Fibroblast of peridontal ligament (primary cell): ENCODE data around the gene NOP16.

ENCODE experiments used
- DNase-seq: peaks from one replicate; pipeline ENCODE4 v3.0.0-alpha.2; 2010; ENCODE audit errors: extremely low read depth

Gene NOP16

DNA sequence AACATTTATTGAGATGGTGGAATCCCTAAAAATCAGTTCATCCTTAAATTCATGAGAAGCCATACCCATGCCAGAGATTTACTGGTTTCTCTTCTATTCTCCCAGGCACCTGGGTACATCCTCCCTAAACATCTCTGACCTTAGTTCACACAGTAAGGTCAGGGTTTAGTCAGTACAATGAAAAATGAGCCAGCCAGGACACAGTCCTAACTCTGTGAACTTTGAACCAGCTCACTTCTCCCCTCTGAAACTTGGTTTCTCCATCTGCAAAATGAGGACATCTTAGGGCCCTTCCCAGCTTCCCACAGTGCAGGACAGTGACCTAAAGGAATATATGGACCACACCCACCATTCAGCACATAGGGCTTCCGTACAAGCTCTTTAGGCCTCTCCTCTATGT is 1.9 kb downstream of the NOP16 start:
- DNase-seq: no peak

DNA sequence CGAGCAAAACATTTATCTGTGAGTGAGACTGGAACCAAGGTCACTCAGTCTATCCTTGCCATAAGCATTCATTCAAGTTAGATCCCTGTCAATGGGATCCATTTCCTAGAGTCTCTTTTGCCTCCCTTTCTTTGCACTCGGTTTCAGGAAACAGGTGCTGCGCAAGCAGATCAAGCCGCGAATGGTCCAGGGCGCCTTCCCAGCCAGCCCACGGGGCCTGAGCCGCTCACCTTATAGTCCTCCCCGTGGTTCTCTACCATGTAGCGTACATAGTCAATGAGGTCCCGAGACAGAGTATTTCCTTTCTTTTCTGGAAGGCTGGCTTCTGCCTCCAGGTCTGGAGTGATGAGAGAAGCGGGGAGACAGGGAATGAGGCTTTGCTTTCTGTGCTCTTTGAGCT is 3.4 kb downstream of the NOP16 start:
- no peak for DNase-seq

DNA sequence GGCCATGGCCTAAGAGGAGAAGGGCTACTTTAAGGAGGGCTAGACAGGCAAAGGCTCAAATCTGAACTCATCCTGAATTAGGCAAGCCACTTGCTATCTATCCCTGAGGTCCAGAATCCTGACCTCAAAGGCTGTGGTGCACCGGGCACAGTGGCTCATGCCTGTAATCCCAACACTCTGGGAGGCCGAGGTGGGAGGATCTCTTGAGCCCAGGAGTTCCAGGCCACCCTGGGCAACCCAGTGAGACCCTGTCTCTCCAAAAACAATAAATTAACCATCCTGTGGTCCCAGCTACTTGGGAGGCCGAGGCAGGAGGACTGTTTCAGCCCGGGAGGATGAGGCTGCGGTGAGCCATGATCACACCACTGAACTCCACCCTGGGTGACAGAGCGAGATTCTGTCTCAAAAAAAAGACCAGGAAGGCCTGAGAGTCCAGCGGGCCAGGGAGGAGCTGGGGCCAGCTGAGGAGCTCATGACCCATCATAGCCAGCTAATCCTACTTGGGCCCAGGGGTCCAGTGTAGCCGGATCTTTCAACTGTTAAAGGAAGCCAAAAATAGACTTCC is 4.0 kb downstream of the NOP16 start:
- DNase-seq: no peak

DNA sequence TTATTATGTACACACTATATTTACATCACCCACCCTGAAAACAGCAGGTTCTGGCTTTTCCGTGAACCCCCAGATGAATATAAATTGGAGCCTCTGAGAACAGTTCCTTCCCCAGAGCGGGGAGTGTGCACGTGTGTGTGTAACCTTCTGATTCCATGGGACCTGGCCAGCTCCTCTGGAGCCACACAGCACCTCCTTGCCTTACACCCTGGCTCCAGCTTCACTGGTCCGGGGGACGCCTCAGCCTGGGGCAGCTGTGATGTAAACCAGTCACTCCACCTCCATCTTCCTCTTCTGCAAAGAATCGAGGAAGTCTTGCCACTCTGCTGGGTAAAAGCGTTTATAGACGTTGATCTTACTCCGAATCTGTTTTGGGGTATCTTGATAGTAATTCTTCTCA is 4.4 kb downstream of the NOP16 start:
- no peak for DNase-seq

DNA sequence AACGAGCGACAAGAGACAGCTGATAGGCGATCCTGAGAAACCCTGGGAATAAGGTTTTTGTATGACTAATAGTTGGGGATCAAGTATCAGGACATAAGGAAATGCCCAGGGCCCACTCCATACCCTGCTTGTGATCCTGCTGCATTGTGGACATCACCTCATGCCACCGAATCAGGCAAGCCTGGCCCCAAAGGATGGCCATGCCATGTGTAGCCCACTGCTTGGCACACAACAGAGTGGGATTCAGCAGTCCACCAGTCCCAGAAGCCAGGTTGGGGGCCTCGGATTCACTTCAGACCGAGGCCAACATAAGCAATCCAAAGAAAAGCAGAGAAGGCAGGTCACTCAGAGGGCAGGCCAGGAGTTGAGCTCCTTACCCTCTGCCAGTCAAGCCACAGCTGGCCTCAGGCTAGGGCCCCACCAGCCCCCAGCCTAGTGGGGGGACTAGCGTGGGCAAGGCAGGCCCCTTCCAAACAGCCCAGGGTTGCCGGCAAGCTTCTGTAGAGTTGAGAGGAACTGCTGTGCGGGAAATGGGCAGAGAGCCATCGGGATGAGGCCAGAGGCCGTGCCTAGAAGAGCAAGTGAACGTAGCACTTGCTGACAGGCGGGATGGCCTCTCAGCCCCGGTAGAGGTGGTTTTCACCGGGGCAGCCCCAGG is 5.0 kb downstream of the NOP16 start:
- DNase-seq: no peak

DNA sequence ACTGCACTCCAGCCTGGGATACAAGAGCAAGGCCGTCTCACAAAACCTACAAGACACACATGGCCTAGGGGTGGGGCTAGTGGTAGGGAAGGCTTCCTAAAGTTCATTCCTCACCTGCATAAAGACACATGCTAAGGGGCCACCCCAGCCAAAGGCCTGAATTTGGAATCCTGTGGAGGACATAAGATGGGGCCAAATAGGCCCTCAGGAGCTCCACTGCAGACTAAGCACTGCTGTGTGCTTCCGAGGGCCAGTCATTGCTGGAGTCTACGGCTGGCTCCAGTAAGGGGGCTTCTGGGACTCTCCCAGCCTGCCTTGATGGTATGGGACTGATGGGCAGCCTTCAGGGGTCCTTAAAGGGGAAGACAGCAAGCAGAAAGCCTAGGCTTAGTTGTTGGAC is 5.7 kb downstream of the NOP16 start:
- DNase-seq: no peak

DNA sequence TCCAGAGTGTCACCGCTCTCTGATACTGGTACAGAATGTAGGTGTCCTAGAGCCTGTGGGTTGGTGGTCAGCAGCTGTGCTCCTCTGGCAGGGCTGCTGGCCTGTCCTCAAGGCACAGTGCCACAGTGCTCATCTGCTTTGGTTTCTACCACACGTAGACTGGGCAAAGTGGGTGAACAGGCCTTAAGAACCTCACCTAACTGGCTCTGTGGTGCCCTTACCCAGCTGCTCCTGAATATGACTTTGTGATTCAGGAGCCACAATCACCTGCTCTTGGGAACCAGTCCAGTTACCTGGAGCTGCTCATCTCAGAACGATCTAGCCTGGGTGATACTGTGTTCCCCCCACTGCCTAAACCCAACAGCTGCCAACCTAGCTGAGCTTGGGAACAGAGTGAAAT is 6.4 kb downstream of the NOP16 start:
- no peak for DNase-seq

DNA sequence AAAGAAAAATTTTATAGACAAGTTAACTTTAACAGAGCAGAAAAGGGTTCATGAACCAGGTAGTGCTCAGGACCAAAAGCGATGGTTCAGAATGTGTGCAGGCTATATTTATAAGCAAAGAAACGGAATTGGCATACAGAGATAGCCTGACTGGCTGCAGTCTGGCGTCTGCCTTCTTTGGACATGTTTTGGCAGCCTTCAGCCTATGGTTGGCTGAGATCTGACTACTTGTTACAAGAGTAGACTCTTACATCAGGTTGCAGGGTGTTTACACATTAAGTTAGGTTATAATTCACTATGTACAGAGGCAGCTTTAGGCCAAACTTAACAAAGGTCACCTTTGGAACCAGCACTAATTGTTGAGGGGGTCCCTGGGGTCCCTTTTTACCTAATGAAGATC is 7.0 kb downstream of the NOP16 start:
- peak; percentile 38 for DNase-seq

DNA sequence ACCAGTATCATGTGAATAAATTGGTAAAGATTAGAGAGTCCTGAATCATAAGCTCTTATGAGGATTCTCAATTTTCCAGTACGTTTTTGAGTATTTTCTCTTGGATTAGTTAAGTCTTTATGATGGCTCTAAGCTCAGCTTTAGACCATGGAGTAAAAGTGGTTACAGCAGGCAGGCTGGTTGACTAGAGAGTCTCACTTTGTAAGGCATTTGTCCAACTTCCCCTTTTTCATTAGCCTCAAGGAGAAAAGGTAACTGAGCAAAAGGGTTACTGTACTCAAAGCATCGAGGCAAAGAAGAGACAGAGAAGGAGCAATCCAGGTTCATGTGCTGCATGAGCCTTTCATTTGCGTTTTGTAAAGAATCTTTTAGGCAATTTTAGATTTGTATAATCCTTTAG is 8.5 kb downstream of the NOP16 start:
- no peak for DNase-seq

DNA sequence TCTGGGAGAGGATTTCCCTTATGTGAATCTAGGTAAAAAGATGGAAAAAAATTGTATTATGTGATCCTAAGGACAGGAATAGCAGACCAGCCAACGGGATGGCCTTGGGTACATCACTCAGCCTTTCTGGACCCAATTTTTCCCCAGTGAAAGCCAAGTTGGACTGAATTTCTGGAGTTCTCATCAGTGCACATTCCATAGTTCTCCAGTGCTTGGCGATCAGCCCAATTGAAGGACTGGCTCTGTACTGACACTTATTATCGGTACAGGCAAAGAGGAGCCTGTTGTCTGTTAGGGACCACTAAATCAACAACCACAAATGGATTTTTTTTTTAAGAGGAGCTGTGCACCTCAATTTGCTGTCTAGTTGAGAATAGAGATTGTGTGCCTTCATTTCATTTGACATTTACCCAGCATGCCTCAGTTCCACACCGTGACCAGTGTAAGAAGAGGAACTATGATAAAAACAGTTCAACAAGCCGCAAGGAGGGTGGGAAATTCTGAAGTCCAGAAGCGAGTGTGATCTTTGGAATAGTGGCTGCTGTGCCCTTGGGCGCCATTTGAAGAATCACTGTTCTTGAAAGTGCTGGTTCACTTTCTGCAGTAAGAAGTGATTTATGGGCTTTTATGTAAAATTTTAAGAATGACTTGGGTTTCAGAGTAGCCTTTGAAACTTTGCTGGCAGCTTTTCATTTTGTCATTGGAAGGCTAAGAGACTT is 15.1 kb downstream of the NOP16 start:
- DNase-seq: peak; percentile 31

DNA sequence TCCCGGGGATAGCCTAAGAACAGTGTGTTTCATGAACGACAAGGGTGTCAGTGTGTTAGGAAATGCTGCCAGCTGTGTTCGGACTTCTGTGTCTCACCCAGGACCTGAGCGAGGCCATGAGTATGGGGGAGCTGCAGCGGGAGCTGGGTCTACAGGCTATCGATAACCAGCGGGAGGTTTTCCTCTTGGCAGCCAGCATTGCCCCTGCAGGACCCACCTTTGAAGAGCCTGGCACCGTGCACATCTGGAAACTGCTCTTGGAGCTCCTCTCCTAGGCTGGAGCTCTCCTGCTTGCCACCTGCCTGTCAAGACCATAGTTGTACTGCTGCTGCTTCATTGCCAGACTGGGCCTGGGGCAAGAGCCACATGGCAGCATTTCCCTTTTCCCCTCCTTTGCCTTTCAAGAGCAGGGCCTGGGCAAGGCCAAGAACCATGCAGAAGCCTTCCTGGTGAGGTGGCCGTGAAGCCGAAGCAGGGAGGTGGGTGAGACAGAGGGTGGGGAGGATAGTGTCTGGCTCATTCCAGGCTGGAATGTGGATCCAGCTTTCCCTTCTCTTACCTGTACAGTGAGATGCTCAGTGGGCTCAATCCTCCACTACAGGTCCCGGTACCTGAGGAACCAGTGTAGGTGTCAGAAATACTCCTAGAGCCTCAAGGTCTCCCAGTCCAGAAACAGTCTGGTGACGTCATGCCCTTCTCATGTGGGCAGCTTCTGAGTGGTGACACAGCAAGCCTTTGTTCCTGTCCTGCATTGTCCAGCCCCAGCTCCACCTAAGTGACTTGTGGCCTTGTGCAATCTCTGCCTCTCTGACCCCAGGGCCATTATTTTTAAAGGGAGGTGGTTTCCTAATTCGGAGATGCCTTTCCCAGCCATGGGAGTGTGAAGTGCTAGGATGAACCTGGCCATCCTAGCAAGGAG is 16.5 kb downstream of the NOP16 start:
- DNase-seq: no peak

DNA sequence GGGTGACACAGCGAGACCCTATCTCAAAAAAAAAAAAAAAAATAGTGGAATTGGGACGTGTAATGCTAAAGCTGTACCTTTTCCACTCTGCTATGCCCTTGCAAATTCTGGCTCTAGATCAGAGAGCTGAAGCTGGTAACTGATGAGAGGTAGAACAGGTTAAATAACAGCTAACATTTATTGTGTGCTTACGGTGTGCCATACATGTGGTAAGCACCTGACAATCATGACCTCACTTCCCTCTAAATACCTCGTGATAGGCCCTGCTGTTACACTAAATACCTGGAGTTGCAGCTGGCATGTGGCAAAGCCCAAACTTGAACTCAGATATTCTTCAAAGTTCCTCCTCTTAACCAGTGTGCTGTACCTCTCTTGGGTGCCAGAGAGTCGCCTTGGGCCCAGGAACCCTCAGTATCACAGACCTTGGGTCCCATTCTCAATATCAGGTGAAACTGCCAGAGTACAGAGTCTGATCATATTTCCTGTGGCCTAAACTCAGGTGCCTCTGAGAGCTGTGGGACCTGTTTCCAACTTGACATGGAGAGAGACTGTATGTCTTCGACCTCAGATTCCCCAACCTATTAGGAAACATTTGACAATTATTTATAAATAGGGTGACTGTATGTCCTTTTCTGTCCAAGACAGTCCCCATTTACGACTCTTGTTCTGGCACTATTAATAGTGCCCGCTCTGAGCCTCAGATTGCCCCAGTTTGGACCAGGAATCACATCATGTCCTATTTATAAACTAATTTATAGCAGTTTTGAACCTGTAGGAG is 18.3 kb downstream of the NOP16 start:
- no peak for DNase-seq

DNA sequence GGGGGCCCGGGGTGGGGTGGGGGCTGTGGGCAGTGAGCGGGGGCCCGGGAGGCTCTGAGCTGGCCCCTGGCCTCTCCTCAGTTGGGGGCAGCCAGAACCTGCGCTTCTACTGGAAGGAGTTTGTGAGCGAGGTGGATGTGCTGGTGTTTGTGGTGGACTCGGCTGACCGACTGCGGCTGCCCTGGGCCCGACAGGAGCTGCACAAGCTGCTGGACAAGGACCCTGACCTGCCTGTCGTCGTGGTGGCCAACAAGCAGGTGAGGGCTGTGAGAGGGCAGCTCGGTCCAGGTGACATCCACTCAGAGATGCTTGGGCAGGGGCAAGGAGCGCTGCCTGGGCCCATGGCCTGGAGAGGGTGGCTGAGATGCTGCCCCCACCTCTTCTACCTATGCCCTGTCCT is 19.7 kb downstream of the NOP16 start:
- no peak for DNase-seq

DNA sequence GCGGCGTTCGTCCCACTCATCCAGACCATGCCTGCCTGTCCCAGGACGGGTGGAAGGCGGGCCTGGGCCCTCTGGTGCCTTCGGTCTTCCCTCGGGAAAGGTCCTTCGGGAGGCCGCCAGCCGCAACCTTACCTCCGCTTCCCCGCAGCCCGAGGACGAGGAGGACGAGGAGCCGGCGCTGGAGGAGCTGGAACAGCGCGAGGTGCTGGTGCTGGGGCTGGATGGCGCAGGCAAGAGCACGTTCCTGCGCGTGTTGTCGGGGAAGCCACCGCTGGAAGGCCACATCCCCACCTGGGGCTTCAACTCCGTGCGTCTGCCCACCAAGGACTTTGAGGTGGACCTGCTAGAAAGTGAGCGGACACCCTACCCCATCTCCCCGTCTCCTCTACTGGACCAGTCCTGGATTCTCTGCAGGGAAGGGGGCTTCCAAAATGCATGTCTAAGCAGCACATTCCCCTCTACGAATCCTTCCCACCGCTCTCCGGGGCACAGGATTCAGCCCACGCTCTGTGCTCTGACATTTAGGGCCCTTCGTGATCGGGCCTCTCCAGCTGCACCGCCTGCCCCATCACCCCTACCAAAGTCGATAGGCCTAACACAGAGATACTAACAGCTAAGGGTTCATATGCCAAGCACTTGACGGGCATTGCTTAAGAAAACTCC is 22.0 kb downstream of the NOP16 start:
- DNase-seq: no peak

DNA sequence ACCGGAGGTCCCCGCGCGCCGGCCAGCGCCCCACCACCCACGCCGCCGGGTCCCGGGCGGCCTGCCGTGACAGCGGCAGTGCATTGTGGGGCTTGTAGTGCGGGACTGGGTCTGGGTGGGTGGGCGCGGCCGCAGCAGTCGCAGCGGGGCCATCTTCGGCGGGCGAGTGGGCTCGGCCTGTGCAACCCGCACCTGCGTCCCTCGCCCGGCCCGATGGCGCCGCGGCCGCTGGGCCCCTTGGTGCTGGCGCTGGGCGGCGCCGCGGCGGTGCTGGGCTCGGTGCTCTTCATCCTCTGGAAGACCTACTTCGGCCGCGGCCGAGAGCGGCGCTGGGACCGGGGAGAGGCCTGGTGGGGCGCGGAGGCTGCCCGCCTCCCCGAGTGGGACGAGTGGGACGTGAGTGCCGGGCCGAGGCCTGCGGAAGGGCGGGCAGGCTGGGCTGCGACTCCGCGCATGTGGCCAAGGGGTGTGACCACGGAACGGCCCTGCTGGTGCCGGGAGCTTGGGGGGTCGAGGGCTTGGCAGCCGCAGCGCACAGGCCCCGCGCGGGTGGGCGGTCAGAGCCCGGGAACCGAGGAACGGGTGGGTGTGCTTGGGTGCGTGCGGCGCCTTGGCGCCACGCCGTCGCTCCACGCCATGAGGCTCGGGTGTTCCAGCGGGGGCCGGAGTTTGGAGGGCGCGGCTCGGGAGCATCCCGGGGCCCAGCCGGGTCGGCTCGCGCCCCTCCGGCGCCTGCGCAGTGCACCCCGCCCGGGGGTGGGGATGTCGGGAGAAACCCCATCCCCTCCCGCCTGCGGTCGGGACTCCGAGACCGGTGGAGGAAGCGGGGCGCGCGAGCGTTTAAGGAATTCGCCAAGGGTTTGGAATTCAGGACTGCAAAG is 22.8 kb downstream of the NOP16 start, which contains the start of gene ARL10:
TSS of gene ARL10 (plus strand) at position 137 of the 881 bp plus-strand sequence. CDS start at position 214, 77 bp downstream.
- DNase-seq: peak; percentile 47

DNA sequence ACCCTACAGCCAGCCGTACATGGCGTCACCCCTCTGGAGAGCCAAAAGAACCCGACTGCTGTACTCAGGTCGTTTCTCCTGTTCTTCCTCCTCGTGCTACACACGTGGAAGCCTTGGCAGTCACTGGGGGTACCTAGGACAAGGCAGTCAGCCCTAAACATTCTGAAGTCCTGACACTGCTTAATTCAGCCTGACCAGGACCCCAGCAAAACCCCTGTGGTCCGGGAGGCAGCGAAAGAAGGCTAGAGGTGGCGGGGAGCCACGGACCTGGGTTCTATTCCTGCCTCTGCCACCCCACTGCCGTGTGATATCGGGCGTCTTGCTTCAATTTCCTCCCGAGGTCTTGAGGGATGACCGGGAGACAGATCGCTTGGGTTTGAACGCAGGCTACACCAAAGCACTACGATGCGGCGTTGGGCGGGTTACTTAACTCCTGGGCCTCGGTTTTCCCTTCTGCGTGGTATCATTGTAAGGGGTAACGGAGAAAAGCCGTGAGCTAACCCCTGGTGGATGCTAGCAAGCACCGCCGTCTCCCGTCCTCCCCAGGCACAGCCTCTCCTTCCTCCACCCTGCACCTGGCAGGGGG is 23.5 kb downstream of the NOP16 start:
- DNase-seq: peak; percentile 14

DNA sequence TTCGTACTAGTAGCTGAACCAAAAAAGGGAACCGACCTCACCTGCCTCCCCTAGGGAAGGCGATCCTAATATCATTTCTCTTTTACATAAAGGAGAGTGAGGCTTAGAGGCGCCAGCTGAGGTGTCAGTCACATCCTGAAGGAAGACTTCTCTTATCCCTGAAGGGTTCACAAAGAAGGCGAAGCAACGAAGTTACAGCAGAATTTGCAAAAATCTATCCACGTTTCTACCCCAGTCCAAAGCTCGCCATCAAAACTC is 26.2 kb downstream of the NOP16 start:
- no peak for DNase-seq

DNA sequence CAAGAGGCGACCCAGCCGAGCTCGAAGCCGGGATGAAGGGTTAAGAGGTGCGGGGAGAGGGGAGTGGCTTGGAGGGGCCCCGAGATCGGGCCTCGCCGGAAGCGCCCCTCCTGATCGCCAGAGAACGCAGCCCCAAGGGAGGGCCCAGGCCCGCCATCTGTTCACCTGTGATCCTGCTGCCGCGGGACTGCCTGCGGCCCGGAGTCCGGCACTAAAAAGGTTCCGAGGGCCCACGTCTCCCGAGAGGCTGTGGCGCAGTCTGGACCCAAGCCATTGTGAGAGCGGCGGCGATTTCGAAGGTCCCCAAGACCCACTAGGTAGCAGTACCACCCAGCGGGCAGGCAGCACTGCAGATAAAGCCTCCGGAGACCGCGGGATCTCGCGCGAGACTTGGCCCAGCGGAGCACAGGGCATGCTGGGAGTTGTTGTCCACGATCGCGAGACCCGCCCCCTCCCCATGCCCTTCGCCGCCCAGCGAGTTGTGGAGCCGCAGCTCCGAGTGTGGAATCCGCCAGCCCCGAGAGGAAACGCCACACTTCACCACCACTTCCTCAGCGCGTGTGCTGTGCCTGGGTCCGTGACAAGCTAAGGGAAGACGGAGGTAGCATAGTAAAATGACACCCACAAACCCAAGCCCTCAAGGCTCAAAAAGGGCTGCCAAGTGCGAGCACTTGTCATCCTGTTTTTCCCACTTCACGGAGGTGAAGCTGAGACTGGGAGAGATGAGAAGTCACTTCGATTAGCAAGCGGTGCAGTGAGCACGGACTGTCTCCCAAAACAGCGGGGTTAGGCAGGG is 26.8 kb downstream of the NOP16 start, which contains the start of gene KIAA1191:
TSS of gene KIAA1191 (minus strand) at position 328 of the 796 bp plus-strand sequence. CDS start 2,256 bp downstream, outside the sequence.
- DNase-seq: peak; percentile 84
